ENCODE data around the gene DHRS4L2. TPM values are rescaled to one million over a fixed set of nuclear protein-coding genes. Genes with fewer than 3 reads are reported as not detected.
"Not testable (repeated sequence)": the region's sequence is repeated elsewhere in the genome, so short reads cannot be mapped to it uniquely, and the experiment has no call there.

The DHRS4L2 gene
- total RNA-seq, 4 donors from 2014 or later, result 18.1 to 38.9 (median 27.6) TPM

- WGBS, 2 donors (ENCODE audit: low coverage in 1 of 2), result 84 to 86% methylated on average over 2 of the region's 2 CpGs
- intact Hi-C loops (cut with DNase I; ENCODE audit: low total_unique reads), result no loop called here
- Histone ChIP-seq H3K27ac (no peak overlapping the region), H3K27me3 (no peaks in the 10 kb centered on the region), H3K4me3 (no peak overlapping the region), H3K9me3 (no peaks in the 10 kb centered on the region), H3K4me1 (peaks cover 0 to 21% (median 7%) of the 10 kb centered on the region in 4 donors), H3K36me3 (no peaks in the 10 kb centered on the region)
- in situ Hi-C loops (cut with MboI; ENCODE audit: low pct_ligation_motif_present in 1 of 4, low pct_unique_long_range_greater_than_20kb in 1 of 4, low sequenced_read_pairs in 3 of 4), result loop anchor here in 2 of 4 donors (5.0 to 10.0 kb wide), 2 partner anchors 51 to 64 kb away; partner anchors contain the start of gene DHRS4L2 (in 1 of the 2)
- DNase-seq, result no peak
- no peak for TF ChIP-seq POLR2AphosphoS5 (IDR thresholded peaks at IDR 0.05)
- no peak for TF ChIP-seq EP300 (IDR thresholded peaks at IDR 0.05; ENCODE audit: low read depth)
- no peak for TF ChIP-seq POLR2A (IDR thresholded peaks at IDR 0.05)
- TF ChIP-seq CTCF (IDR thresholded peaks at IDR 0.05), result no peak
Measured at GRCh38 chr14:24038686-24039085, 50.0 kb downstream of the DHRS4L2 start.

GRCh38 chr14:24040692-24041091 lies 52.0 kb downstream of the DHRS4L2 start:
- Histone ChIP-seq H3K36me3 (no peaks in the 10 kb centered on the region), H3K9me3 (no peaks in the 10 kb centered on the region), H3K4me1 (peaks cover 0 to 12% (median 5%) of the 10 kb centered on the region in 4 donors), H3K27ac (no peak overlapping the region), H3K27me3 (no peaks in the 10 kb centered on the region), H3K4me3 (no peak overlapping the region)
- DNase-seq, result no peak
- WGBS, 2 donors (ENCODE audit: low coverage in 1 of 2), result 17 to 22% methylated on average over 1 to 2 of the region's 2 CpGs
- in situ Hi-C loops (cut with MboI; ENCODE audit: low pct_ligation_motif_present in 1 of 4, low pct_unique_long_range_greater_than_20kb in 1 of 4, low sequenced_read_pairs in 3 of 4) (no loop called here), intact Hi-C loops (cut with DNase I; ENCODE audit: low total_unique reads) (no loop called here)
- TF ChIP-seq CTCF (IDR thresholded peaks at IDR 0.05) (no peak), POLR2AphosphoS5 (IDR thresholded peaks at IDR 0.05) (no peak), EP300 (IDR thresholded peaks at IDR 0.05; ENCODE audit: low read depth) (no peak), POLR2A (IDR thresholded peaks at IDR 0.05) (no peak)

GRCh38 chr14:24042746-24043145 lies 54.0 kb downstream of the DHRS4L2 start:
- 47 to 60% methylated on average over 4 to 5 of the region's 5 CpGs for WGBS, 2 donors (ENCODE audit: low coverage in 1 of 2)
- Histone ChIP-seq H3K36me3 (no peaks in the 10 kb centered on the region), H3K27ac (no peak overlapping the region), H3K4me3 (no peak overlapping the region), H3K9me3 (no peaks in the 10 kb centered on the region), H3K4me1 (no peaks in the 10 kb centered on the region), H3K27me3 (no peaks in the 10 kb centered on the region)
- TF ChIP-seq POLR2AphosphoS5 (IDR thresholded peaks at IDR 0.05), result no peak
- TF ChIP-seq CTCF (IDR thresholded peaks at IDR 0.05), result no peak
- TF ChIP-seq EP300 (IDR thresholded peaks at IDR 0.05; ENCODE audit: low read depth), result no peak
- TF ChIP-seq POLR2A (IDR thresholded peaks at IDR 0.05), result no peak
- DNase-seq, result no peak
- intact Hi-C loops (cut with DNase I; ENCODE audit: low total_unique reads) (loop anchor here (2.0 kb wide), 1 partner anchor 28 kb away; no protein-coding TSS in a partner anchor), in situ Hi-C loops (cut with MboI; ENCODE audit: low pct_ligation_motif_present in 1 of 4, low pct_unique_long_range_greater_than_20kb in 1 of 4, low sequenced_read_pairs in 3 of 4) (no loop called here)

- H3K9me3 ChIP-seq, result not testable (repeated sequence)
- H3K4me1 ChIP-seq, result peaks cover 7 to 15% (median 12%) of the 10 kb centered on the region in 4 donors
- WGBS, 2 donors (ENCODE audit: low coverage in 1 of 2), result 68 to 80% methylated on average over 2 of the region's 2 CpGs
Measured at GRCh38 chr14:24049002-24049401, 60.3 kb downstream of the DHRS4L2 start.

GRCh38 chr14:24050753-24051152 lies 62.0 kb downstream of the DHRS4L2 start:
- H3K27me3 ChIP-seq; H3K36me3 ChIP-seq; DNase-seq; intact Hi-C loops (cut with DNase I; ENCODE audit: low total_unique reads); in situ Hi-C loops (cut with MboI; ENCODE audit: low pct_ligation_motif_present in 1 of 4, low pct_unique_long_range_greater_than_20kb in 1 of 4, low sequenced_read_pairs in 3 of 4); H3K9me3 ChIP-seq; H3K27ac ChIP-seq; H3K4me3 ChIP-seq: not testable (repeated sequence)
- H3K4me1 ChIP-seq, result peaks cover 7 to 15% (median 12%) of the 10 kb centered on the region in 4 donors
- WGBS, 2 donors (ENCODE audit: low coverage in 1 of 2), result 88 to 100% methylated on average over 1 to 8 of the region's 8 CpGs

More at GRCh38 chr14:24049002-24049401, 60.3 kb downstream of the DHRS4L2 start:
- H3K27me3 ChIP-seq; in situ Hi-C loops (cut with MboI; ENCODE audit: low pct_ligation_motif_present in 1 of 4, low pct_unique_long_range_greater_than_20kb in 1 of 4, low sequenced_read_pairs in 3 of 4); H3K36me3 ChIP-seq; H3K27ac ChIP-seq; H3K4me3 ChIP-seq; DNase-seq; intact Hi-C loops (cut with DNase I; ENCODE audit: low total_unique reads): not testable (repeated sequence)

Measured in transverse colon (tissue), 4 donors.